Lower lobe of right lung (tissue), 2 donors: ENCODE data around the gene ANKRD23. TPM values are rescaled to one million over a fixed set of nuclear protein-coding genes. Genes with fewer than 3 reads are reported as not detected.

Experiments
- ATAC-seq, 2 donors: fragments of 200-7000 bp; cut with Tn5 transposase; one replicate each; pipeline ENCODE4 v1.9.1; 2020 to 2022; ENCODE audit warnings: mild to moderate bottlenecking in 2 of 2, moderate library complexity in 2 of 2
- DNase-seq: peaks from one replicate; pipeline ENCODE4 v3.0.0-alpha.2; 2020
- H3K27ac ChIP-seq: fragments of 200-600 bp; one replicate; pipeline ENCODE4 v1.8.0; 2022
- H3K27me3 ChIP-seq: fragments of 200-600 bp; one replicate; pipeline ENCODE4 v1.8.0; 2022; ENCODE audit warnings: low read depth
- H3K36me3 ChIP-seq: fragments of 200-600 bp; one replicate; pipeline ENCODE4 v1.8.0; 2022; ENCODE audit warnings: mild to moderate bottlenecking
- H3K4me1 ChIP-seq: fragments of 200-600 bp; one replicate; pipeline ENCODE4 v1.8.0; 2022
- H3K4me3 ChIP-seq: fragments of 200-600 bp; one replicate; pipeline ENCODE4 v1.8.0; 2022; ENCODE audit warnings: mild to moderate bottlenecking
- H3K9me3 ChIP-seq: fragments of 200-600 bp; one replicate; pipeline ENCODE4 v1.8.0; 2022
- CTCF ChIP-seq: fragments of 200-600 bp; IDR thresholded peaks from one replicate; pipeline ENCODE4 v1.8.0; 2022; ENCODE audit warnings: antibody characterized with exemption, mild to moderate bottlenecking
- intact Hi-C: fragments of 100-400 bp; cut with DNase I; formaldehyde crosslinking; loops from one replicate; pipeline ENCODE4 v1.11.0; 2022
- total RNA-seq: library from RNA; stranded (reverse); fragmentation: NEBNext Ultra II Directional; extraction: Animal tissue kit (Norgen Biotek cat#: 25700); gene quantifications from one replicate; pipeline ENCODE4 v1.2.1, GENCODE V29; 2021
- donor health status: DM: no; HTN: yes; CAD: no; lungs with severe emphysema.

ANKRD23 gene
- total RNA-seq, 1 donor from 2014 or later: 3.5 TPM

DNA sequence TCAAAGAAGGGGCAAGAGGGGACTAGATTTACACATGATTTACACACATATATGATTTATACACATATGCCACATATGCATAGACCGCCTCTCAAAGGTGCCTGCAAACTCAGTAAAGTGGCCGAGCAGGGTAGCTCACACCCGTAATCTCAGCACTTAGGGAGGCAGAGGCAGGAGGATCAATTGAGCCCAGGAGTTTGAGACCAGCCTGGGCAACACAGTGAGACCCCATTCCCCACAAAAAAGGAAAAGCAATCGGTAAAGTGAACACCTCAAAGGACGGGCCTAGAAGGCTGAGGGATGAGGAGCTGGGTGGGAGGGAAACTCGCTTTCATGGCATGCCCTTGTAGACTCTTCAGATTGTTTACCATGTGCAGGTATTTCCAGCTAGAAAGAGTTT is 8.8 kb upstream of the ANKRD23 start:
- intact Hi-C loops: loop anchor here (10.0 kb wide), 1 partner anchor 122 kb away; no protein-coding TSS in a partner anchor
- peaks cover 64% of the 10 kb centered on the region for H3K36me3 ChIP-seq

DNA sequence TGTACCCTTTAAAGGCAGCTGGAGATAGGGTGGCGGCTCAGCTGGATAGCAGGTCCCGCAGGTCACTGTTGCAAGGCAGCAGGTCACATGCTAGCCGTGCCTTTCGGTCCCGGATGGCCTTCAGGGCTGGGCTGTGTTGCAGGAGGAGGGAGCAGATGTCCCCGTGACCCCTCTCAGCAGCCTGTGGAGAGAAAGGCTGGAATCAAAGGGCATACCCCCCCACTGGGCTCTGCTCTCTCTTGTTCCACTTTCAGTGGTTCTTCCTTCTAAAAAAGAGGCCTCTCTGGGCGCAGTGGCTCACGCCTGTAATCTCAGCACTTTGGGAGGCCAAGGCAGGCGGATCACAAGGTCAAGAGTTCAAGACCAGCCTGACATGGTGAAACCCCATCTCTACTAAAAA is 4.4 kb upstream of the ANKRD23 start:
- H3K27me3 ChIP-seq: no peaks in the 10 kb centered on the region
- intact Hi-C loops: no loop called here
- H3K9me3 ChIP-seq: no peaks in the 10 kb centered on the region
- no peak overlapping the region for H3K27ac ChIP-seq
- no peak overlapping the region for H3K4me3 ChIP-seq
- ATAC-seq: no peak
- H3K36me3 ChIP-seq: peaks cover 67% of the 10 kb centered on the region
- H3K4me1 ChIP-seq: no peaks in the 10 kb centered on the region
- no peak for DNase-seq
- no peak for TF ChIP-seq CTCF

More for the DNA sequence above, 8.8 kb upstream of the ANKRD23 start:
- DNase-seq (no peak), ATAC-seq (no peak)
- H3K4me1 ChIP-seq: peaks cover 13% of the 10 kb centered on the region
- no peaks in the 10 kb centered on the region for H3K9me3 ChIP-seq
- no peaks in the 10 kb centered on the region for H3K27me3 ChIP-seq
- no peak for TF ChIP-seq CTCF
- H3K27ac ChIP-seq: no peak overlapping the region
- H3K4me3 ChIP-seq: no peak overlapping the region

DNA sequence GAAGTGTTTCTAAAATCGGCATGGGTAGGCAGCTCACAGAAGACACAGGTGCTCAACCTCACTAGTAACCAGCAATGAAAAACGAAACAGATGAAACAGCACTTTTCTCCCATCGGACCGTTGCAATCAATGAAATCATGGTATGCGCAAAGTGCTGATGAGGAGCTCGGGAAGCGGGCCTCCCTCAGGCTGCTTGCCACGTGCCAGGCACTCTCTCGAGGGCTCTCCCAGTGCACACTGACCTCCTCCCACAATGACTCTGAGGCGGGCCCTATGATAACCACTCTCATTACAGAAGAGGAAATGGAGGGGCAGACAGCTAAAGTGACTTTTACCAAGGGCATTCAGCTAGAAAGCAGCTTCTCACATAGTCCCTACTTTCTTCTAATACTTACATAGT is 3.8 kb upstream of the ANKRD23 start:
- Histone ChIP-seq H3K9me3 (no peaks in the 10 kb centered on the region), H3K27me3 (no peaks in the 10 kb centered on the region), H3K4me1 (no peaks in the 10 kb centered on the region), H3K27ac (no peak overlapping the region), H3K4me3 (no peak overlapping the region), H3K36me3 (peaks cover 61% of the 10 kb centered on the region)
- DNase-seq (no peak), ATAC-seq (no peak)
- TF ChIP-seq CTCF: no peak
- intact Hi-C loops: no loop called here

GRCh38 chr2:96846825-96847224 is 3.0 kb upstream of the ANKRD23 start:
- ATAC-seq: no peak
- no peaks in the 10 kb centered on the region for H3K9me3 ChIP-seq
- no peak overlapping the region for H3K27ac ChIP-seq
- no peak overlapping the region for H3K4me3 ChIP-seq
- intact Hi-C loops: no loop called here
- TF ChIP-seq CTCF: no peak
- no peak for DNase-seq
- H3K4me1 ChIP-seq: no peaks in the 10 kb centered on the region
- no peaks in the 10 kb centered on the region for H3K27me3 ChIP-seq
- H3K36me3 ChIP-seq: peaks cover 55% of the 10 kb centered on the region

DNA sequence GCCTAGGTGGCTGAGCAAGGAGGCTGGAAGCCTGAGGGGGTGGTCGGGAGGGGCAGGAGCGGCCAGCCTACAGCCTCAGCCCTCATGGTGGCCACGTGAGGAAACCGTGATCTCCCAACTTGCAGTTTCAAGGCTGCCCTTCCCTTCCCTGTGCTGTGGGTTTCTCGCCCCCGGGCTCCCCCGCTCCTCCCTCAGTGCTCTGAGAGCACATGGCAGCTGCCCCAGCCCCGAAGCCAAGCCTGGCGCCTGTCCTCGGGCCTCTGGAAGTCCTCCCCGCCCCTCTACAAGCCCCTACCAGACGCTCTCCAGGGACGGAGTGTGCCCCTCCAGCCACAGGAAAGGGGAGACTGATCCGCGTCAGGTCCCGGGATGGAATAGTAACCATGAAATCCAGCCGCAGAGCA is 586 bp upstream of the ANKRD23 start:
- no peak for TF ChIP-seq CTCF
- Histone ChIP-seq H3K27ac (no peak overlapping the region), H3K27me3 (no peaks in the 10 kb centered on the region), H3K9me3 (no peaks in the 10 kb centered on the region), H3K4me3 (no peak overlapping the region), H3K36me3 (peaks cover 37% of the 10 kb centered on the region), H3K4me1 (no peaks in the 10 kb centered on the region)
- intact Hi-C loops: no loop called here
- DNase-seq: no peak
- no peak for ATAC-seq

GRCh38 chr2:96842600-96842999 is 1.2 kb downstream of the ANKRD23 start:
- ATAC-seq (no peak), DNase-seq (no peak)
- peaks cover 25% of the 10 kb centered on the region for H3K36me3 ChIP-seq
- H3K9me3 ChIP-seq: no peaks in the 10 kb centered on the region
- no peaks in the 10 kb centered on the region for H3K4me1 ChIP-seq
- no peak overlapping the region for H3K4me3 ChIP-seq
- intact Hi-C loops: no loop called here
- TF ChIP-seq CTCF: no peak
- H3K27ac ChIP-seq: no peak overlapping the region
- no peaks in the 10 kb centered on the region for H3K27me3 ChIP-seq
